Myocyte (in vitro differentiated cells): ENCODE results near the gene ABR. TPM values are rescaled to one million over a fixed set of nuclear protein-coding genes. Genes with fewer than 3 reads are reported as not detected.
A peak's percentile ranks its signal among the peaks of the same experiment; 100 is the strongest.

Experiments
- DNase-seq: peaks from one replicate; pipeline ENCODE4 v3.0.0-alpha.2; 2012; ENCODE audit warnings: low read depth
- polyA plus RNA-seq: library from polyadenylated mRNA; unstranded; fragments of >200 nt; gene quantifications from one replicate; pipeline ENCODE4 v1.2.1, GENCODE V29; 2012; ENCODE audit warnings: missing spikeins
- total RNA-seq: library from RNA; depleted of rRNA; stranded (reverse); fragments of >200 nt; gene quantifications from 2 replicates; pipeline ENCODE4 v1.2.3, GENCODE V29; 2014

ABR gene
- total RNA-seq, result 45.8 and 71.9 TPM in 2 replicates
- 41.1 TPM for polyA plus RNA-seq

DNA sequence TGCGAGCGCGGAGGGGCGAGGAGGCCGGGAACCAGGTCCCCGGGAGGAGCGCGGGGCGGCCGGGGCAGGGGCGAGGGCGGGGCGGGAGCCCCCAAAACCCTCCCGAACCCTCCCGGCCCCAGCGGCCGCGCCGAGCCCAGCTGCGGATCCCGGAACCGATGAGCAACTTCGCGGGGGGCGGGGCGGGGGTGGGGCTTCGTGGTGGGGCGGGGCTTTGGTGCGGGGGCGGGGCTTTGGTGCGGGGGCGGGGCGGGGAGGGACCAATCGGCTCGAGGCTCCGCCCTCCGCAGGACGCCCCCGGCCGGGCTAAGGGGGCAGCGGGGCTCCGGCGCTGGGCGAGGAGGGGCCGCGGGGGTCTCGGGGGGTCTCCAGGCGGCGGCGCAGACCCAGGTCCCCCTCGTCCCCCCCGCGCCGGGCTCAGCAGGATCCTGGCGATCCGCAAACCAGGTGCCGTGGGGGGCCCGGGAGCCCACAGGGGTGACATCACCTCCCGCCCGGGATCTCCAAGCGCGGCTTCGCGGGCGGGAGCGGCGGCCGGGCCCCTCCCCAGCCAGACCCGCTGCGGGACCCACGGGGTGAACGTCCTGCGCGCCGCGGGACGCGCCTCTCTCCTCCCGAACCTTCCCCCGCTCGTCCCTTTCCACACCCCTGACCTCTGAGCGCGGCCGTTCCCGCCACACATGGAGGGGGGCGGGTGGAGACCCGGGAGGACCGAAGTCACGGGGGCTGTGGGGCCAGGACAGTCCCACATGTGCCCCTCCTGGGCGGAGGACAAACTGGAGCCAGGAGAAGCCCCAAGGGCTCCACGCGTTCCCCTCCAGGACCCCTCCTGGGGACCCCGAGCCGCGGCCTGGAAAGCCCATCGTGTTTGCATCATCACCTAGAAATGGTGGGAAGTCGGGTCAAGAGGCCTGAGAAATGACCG, at the start of gene ABR:
ABR (minus strand) TSS at position 164 of the 925 bp plus-strand sequence. CDS start 254 bp downstream, outside the sequence.
- DNase-seq, result no peak

DNA sequence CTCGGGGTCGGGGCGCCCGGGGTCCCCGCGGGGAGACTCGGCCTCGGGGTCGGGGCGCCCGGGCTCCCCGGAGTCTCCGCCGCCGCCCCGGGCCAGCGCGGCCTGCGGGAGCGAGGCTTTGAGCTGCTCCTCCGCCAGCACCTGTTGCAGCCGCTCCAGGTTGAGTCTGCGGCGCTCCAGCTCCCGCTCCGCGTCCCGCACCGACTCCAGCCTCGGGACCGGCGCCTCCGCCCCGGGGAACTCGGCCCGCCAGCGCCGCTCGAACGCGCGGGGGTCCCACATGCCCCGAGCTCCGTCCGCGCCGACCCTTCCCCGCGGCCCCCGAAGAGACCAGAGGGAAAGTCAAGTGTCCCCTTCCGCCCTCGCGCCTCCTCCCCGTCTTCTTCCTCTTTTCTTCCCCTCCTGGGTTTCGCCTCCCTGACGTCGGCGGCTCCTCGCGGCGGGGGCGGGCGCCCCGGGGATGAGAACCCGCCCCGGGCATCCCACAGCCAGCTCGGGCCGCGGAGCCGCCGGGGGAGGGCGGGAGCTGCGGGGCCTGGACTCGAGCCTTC, 49.6 kb upstream of the ABR start:
- DNase-seq, result no peak

DNA sequence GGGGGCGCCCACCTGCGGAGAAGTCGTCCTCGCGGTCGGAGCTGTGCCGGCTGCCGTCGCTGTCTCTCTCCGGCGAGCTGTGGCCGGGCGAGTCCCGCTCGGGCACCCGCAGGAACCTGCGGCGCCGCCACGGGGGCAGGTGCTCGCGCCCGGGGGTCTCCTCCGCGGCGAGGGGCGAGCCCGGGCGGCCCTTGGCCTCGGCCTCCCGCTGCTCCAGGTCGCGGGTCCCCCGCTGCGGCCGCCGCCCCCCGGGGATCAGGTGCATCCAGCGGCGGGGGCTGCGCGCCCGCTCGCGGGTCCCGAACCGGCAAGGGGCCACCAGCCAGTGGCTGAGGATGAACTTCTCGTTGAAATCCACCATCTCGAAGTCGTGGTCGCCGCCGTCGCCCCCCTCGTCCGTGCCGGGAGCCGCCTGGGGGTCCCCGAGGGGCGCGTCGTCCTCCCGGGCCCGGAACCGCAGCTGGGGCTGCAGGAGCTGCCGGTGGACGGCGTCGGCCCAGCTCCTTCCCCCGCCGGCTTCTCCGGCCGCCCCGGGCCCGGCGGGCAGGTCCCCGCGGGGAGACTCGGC, 49.1 kb upstream of the ABR start:
- no peak for DNase-seq

DNA sequence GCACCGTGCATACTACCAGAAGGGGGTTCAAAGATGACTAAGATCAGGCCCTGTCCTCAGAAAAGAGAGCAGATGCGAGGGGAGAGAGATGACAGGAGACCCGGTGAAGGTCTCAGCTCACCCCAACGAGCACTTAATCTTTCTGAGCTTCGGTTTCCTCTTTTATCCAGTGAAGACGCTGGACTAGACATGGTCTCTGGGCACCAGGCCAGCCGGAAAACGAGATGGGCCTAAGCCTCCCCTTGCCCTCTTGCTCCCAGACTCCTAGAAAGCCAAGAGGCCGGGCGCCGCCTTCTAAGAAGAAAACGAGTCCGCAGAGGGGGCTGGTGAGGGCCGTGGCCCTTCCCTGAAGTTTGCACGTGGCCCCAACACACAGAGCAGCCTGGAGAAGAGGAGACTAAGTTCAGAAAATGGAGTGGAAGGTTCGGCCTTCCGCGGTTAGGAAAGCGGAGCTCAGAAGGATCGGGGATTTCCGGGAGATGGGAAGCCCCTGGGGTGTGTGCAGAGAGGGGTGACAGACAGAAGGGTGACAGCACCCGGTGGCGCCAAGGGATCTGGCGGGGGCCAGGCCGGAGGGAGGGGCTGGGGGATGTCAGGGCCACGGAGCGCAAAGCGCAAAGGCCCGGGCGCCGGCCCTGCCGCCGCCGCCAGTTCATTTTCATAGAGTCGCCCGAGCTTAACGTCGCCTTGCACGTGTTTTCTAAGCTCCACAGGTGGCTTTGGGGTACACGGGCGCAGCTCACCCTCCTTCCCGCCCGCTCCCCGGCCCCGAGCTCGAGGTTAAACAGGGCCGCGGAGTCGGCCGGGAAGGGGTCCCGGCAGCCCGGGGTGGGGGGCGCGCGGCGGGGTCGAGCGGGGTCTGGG, 48.4 kb upstream of the ABR start:
- no peak for DNase-seq

DNA sequence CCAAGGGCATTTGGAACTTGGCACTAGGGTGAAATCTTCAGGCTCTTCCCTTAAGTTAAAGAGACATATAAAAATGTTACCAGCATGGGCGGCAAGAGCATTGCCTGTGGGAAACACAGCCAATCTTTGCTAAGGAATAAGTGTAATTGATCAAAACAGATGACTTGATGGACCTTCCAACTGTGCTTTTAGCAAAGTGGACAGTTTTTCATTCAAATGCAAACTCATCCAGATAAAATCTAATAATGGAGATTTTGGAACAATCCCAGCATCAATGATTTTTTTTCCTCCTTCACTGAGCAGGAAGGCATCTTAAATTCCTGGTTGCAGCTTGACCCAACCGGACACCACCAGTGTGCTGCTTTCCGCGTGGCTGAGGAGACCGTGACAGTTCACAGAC, 47.6 kb upstream of the ABR start:
- DNase-seq, result no peak

DNA sequence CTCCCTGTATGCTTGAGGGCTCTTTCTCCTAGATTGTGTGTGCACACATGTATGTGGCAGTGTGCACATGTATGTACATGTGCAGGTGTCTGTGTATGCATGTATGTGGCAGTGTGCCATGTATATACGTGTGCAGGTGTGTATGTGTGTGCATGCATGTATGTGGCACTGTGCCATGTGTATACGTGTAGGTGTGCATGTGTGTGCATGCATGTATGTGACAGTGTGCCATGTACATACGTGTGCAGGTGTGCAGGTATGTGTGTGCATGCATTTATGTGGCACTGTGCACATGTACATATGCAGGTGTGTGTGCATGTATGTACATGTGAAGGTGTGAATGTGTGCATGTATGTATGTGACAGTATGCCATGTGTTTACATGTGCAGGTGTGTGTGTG, 46.5 kb upstream of the ABR start:
- no peak for DNase-seq

DNA sequence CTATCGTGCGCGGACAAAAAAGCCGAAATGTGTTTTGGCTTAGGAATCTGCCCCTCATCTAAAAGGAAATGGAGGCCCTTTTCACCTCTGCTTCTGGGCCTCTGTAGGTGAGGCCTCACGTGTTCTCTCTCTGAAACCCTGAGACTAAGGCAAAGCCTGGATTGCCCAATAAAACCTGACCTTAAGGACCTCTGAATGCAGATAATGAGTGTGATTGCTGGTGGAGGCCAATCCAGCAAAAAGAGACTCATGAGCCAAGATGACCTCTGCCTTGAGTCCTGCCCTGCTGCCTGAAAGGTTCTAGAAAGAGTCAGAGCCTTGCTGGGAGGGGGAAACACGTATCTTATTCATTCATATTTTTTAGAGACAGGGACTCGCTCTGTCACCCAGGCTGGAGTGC, 44.5 kb upstream of the ABR start:
- no peak for DNase-seq

DNA sequence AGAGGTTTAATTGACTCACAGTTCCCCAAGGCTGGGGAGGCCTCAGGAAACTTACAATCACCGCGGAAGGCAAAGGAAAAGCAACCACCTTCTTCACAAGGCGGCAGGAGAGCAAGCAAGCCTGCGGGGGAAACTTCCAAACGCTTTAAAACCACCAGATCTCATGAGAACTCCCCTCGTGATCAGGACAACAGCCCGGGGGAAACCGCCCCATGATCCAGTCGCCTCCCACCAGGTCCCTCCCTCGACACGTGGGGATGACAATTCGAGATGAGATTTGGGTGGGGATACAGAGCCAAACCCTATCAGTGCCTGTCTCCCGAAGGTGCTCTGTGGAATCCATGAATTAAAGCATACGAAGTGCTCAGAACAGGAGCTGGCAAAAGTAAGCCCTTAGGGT, 43.9 kb upstream of the ABR start:
- DNase-seq, result no peak

DNA sequence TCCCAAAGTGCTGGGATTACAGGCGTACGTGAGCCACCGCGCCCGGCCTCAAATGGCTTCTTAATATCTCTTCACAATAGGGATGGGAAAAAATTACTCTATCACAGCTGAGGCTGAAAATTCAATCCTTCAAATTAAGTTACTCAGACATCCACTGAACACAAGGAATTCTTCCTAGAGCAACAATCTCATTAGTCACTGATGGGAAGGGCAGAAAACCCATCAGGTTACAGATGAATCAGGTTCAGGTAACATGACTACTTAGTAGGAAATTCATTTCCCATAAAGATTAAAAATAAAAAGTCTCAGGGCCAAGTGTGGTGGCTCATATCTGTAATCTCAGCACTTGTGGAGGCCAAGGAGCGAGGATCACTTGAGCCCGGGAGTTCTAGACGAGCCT, 42.5 kb upstream of the ABR start:
- no peak for DNase-seq

DNA sequence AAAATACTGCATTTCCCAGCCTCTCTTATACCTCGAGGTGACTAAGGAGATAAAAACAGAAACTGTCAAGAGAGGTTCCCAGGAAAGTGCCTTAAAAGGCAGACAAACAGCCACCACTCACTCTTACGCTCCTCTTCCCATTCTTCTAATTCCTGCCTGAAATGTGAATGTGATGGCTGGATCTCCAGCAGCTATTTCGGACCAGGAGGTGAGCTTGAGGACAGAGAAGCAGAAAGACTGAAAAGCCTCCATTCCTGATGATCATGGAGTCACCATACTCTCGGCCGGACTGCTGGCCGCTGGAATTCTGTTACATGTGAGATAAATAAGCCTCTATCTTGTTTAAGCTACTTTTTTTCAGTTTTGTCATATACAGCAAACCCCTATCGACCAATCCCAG, 41.4 kb upstream of the ABR start:
- no peak for DNase-seq

DNA sequence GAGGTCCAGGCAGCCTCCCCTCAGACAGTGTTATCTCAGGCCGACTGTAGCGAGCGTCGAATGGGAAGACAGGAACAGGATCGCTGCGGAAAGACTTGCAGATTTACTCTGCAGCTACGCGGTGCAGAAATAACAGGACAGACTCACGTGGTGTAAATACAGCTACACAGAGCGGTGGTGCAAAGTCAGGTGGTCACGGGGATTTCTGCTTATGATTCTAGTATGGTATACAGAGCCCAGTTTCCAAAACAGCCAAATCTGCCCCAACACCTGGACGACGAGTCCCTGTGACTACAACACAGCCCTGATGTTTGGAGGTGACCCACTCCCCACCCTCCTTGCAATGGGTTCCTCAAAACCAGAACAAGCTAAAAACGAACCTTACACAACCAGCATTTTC, 40.6 kb upstream of the ABR start:
- DNase-seq, result no peak

DNA sequence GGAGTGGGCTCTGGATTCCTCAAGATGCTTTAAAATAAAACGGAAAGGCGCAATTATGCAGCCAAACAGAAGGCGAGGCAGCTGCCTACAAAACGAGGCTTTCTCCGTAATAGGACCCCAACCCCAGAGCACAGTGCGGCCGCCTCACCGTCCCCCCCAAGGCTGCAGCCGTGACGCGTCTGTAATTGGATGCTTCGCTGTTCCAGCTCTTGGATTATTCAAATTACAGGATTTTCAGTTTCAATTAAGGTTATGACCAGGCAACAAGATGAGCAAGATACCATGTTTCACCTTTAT, 37.3 kb upstream of the ABR start:
- no peak for DNase-seq

DNA sequence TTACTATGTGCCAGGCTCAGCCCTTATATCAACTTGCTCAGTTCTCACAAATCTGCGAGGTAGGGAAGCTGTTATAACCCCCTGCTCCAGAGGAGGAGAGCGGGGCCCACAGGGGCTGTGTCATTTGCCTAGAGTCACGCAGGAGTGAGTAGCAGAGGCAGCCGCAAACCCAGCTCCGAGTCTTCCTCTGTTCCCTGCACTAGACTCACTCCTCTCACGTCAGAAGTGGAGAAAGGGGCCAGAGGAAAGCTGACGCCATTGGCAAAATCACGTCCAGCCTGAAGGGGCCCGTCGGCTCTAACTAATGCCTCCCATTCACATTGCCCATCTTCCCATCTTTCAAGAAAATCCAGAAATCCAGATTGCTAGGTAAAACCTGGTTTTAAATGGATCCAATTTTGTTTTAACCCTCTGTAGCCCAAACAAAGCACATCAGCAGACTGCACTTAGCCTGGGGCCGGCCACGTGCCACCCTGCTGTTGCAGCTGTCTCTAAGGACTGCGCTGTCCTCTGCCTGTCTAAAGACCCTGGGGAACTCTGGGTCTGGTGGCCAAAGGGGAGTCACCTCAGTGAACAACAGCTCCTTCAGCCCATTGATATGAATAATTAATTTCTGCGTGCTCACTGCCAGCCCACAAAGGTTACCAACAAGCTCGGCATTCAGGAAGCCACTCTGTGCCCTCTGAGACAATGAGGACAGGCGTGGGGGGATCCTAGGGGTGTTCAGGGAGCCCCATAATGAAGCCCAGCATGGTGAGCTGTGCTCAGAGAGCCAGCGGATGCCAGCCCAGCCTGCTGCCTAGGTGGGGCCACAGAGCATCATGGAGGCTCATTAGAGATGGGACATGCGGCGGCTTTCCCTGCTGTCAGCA, 36.7 kb upstream of the ABR start:
- DNase-seq, result no peak

DNA sequence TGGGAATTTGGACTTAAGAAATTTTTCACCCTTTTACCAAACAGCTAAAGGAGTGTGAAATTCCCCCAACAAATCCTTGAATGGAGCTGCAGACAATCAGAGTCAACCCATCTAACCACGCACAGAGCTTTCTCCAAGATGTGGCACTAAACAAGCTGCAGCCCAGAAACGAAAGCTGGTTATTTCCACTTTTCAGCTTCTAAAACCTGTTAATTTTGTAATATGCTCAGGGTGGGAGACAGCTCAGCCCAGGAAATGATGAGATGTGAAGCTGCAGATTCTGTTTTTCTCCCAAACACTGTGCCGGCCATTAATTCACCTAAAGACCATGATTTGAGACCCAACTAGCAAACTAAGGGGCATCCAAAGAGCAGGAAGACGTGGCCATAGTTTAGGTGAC, 33.2 kb upstream of the ABR start:
- DNase-seq, result no peak

DNA sequence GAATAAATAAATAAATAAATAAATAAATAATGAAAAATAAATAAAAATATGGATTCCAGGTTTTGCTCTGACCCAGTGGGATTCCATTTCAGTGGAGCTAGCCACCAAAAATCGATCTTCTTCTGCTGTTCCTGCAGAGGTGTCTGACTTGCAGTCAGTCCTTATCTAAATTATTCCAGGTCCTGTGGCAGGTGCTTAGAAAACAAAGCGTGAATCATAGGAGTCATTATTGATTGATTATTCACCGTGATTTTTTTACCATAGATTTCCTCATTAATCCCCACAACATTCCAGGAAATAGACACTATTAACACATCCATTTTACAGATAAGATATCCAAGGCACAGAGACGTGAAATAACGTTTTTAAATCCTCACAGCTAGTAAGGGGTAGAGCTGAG, 31.5 kb upstream of the ABR start:
- no peak for DNase-seq

DNA sequence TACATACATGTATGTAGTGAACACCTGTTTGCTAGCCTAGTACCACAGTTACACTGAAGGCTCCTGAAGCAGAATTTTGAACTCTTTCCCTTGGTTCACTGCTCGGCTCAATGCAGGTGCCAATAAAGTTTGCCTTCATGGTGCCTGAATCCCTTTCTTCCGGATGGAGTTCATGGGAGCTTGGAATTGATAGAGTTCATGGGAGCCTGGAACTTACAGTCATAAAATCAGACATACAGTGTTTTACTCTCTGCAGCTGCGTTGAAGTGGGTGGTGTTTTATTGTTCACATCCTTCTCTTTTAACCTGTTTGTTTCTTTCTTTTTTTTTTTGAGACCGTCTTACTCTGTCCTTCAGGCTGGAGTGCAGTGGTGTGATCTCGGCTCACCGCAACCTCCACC, 29.2 kb upstream of the ABR start:
- no peak for DNase-seq

DNA sequence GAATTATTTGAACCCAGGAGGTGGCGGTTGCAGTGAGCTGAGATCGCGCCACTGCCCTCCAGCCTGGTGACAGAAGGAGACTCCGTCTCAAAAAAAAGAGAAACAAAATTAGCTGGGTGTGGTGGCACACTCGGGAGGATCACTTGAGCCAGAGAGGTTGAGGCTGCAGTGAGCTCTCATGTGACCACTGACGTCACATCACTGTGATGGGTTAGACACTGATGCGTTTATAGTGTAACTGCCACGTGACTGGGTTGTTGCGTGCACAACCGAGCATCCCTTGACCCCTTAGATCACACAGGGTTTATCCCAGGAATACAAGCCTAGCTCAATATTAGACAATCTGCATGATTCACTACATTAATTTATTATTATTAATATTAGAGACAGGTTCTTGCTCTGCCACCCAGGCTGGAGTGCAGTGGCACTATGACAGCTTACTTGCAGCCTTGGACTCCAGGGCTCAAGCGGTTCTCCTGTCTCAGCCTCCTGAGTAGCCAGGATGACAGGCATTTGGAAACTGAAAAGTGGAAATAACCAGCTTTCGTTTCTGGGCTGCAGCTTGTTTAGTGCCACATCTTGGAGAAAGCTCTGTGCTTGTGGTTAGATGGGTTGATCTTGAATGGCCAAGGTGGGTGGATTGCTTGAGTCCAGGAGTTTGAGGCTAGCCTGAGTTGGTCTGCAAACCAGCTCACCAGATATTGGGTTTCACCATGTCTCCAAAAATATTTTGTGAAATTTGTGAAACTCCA, 26.4 kb upstream of the ABR start:
- no peak for DNase-seq

DNA sequence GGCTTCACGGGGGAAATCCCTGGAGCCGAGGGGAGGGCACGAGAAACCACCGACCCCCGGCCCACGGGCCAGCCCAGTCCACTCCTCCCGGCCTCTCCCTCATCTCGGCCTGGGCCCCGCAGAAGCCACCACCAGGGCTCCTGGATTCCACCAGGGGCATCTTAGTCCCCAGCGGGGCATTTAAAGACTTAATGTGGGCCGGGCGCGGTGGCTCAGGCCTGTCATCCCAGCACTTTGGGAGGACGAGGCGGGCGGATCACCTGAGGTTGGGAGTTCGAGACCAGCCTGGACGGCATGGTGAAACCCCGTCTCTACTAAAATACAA, 24.1 kb upstream of the ABR start:
- no peak for DNase-seq

DNA sequence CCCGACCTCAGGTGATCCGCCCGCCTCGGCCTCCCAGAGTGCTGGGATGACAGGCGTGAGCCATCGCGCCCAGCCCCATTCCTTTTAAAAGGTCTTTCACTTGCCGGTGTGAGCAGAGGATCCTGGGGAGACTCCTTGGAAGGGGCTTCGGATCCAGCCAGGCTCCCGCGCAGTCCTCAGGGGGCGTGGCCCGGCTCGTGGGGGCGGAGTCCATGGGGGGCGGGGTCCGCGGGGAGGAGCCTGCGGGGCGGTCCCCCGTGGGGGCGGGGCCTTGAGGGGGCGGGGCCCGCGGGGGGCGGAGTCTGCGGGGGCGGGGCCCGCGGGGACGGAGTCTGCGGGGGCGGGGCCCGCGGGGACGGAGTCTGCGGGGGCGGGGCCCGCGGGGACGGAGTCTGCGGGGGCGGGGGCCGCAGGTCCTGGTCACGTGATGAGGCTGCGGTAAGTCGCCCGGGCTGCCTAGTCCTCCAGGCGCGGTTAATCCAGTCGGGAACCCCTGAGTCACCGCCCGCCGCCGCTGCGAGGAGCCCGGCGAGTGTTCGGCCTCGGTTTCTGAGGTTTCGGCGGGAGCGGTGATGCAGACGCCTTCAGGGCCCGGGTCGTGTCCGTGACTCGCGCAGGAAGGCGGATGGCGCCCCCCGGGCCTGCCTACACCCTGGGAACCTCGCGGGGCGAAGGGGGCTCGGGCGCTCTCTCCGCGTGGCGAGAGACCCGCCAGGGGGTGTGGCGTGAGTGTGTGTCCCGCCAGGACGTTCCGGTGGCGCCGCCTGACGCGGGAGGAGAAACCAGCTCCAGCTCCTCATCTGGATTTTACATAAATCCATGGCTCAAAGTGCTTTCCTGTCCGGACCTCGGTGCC, 23.6 kb upstream of the ABR start:
- peak; percentile 37 for DNase-seq
